ENCODE measurements around the gene ZBTB7C.

DNA sequence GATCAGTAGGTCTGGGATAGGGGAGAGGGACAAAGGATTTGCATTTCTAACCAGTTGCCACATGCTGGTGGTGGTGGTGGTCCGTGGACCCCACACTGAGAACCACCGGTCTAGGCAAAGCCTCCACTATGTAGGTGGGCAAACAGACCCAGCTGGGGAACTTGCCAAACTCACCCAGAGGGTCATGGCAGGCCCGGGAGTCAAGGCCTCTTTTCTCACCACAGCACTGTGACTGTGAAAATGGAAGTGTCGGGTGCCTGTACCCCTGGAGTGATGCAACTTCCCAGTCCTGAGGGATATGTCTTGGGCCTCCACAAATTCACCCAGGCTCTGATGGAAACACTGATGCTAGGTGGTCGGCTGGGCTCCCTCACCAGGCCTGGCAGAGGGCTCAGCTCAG, 377.5 kb downstream of the ZBTB7C start:
- TF ChIP-seq CTCF (conservative IDR thresholded peaks at IDR 0.05; ENCODE audit: low read depth, low read length) (no peak), EZH2 (IDR thresholded peaks at IDR 0.05; ENCODE audit: borderline replicate concordance, low read depth, low read length, poor library complexity, severe bottlenecking) (no peak)
